Epithelial cell of proximal tubule (primary cell): ENCODE data around the gene PLXNC1. TPM values are rescaled to one million over a fixed set of nuclear protein-coding genes. Genes with fewer than 3 reads are reported as not detected.

Source experiments
- DNase-seq: peaks from one replicate; pipeline ENCODE4 v3.0.0-alpha.2; 2011; ENCODE audit warnings: low read depth
- H3K4me3 ChIP-seq: 2 replicates; pipeline ENCODE4 v1.5.1; 2011; ENCODE audit warnings: low read depth, mild to moderate bottlenecking, low read length
- CTCF ChIP-seq: conservative IDR thresholded peaks from 2 replicates; pipeline ENCODE4 v1.5.1; 2012; ENCODE audit warnings: low read depth, mild to moderate bottlenecking, low read length
- total RNA-seq: library from RNA; depleted of rRNA; stranded (reverse); fragments of >200 nt; gene quantifications from 2 replicates; pipeline ENCODE4 v1.2.3, GENCODE V29; 2015

PLXNC1 gene
- total RNA-seq, 1 donor from 2014 or later: 0.06 TPM

- no peak for DNase-seq
- no peak overlapping the region for H3K4me3 ChIP-seq
- TF ChIP-seq CTCF: no peak
Observed at GRCh38 chr12:94180558-94181296, 32.4 kb downstream of the PLXNC1 start.

GRCh38 chr12:94182986-94183707 is 34.8 kb downstream of the PLXNC1 start:
- no peak overlapping the region for H3K4me3 ChIP-seq
- no peak for DNase-seq
- TF ChIP-seq CTCF: no peak

- no peak for DNase-seq
- H3K4me3 ChIP-seq: no peak overlapping the region
- no peak for TF ChIP-seq CTCF
Observed at GRCh38 chr12:94183708-94184379, 35.5 kb downstream of the PLXNC1 start.

GRCh38 chr12:94184995-94185719 is 36.8 kb downstream of the PLXNC1 start:
- no peak for DNase-seq
- H3K4me3 ChIP-seq: no peak overlapping the region
- TF ChIP-seq CTCF: no peak

GRCh38 chr12:94185801-94186200 is 37.4 kb downstream of the PLXNC1 start:
- no peak for DNase-seq
- TF ChIP-seq CTCF: no peak
- no peak overlapping the region for H3K4me3 ChIP-seq

- no peak for DNase-seq
- no peak for TF ChIP-seq CTCF
- peak overlapping the region; percentile 35 for H3K4me3 ChIP-seq
Observed at GRCh38 chr12:94186278-94187241, 38.2 kb downstream of the PLXNC1 start.
